Epithelial cell of esophagus (primary cell): ENCODE data around the gene SST.

Source experiments
- DNase-seq: peaks from one replicate; pipeline ENCODE4 v3.0.0; 2010; ENCODE audit warnings: low read depth
- H3K4me3 ChIP-seq: 2 replicates; pipeline ENCODE4 v1.5.1; 2011; ENCODE audit warnings: mild to moderate bottlenecking, low read length, control low read depth
- CTCF ChIP-seq: IDR thresholded peaks from 2 replicates; pipeline ENCODE4 v1.5.1; 2011; ENCODE audit warnings: low read depth, mild to moderate bottlenecking, low read length, control low read depth, inconsistent platforms; ENCODE audit not compliant: insufficient read depth; ENCODE audit errors: missing control alignments

SST gene

GRCh38 chr3:187698499-187699399 lies 28.6 kb upstream of the SST start:
- no peak for DNase-seq
- no peak overlapping the region for H3K4me3 ChIP-seq
- TF ChIP-seq CTCF, result no peak

- H3K4me3 ChIP-seq, result no peak overlapping the region
- DNase-seq, result no peak
- no peak for TF ChIP-seq CTCF
These were observed 25.8 kb upstream of the SST start for GRCh38 chr3:187696021-187696420.

- no peak for DNase-seq
- TF ChIP-seq CTCF, result no peak
These were observed 25.3 kb upstream of the SST start for GRCh38 chr3:187695449-187695848.

GRCh38 chr3:187694801-187695200 lies 24.6 kb upstream of the SST start:
- TF ChIP-seq CTCF, result no peak
- H3K4me3 ChIP-seq, result no peak overlapping the region
- no peak for DNase-seq

More at GRCh38 chr3:187695449-187695848, 25.3 kb upstream of the SST start:
- H3K4me3 ChIP-seq, result no peak overlapping the region

- no peak for TF ChIP-seq CTCF
- no peak for DNase-seq
These were observed 23.2 kb upstream of the SST start for GRCh38 chr3:187693431-187693830.

GRCh38 chr3:187689984-187690383 lies 19.8 kb upstream of the SST start:
- DNase-seq, result no peak
- H3K4me3 ChIP-seq, result no peak overlapping the region
- TF ChIP-seq CTCF, result no peak

More at GRCh38 chr3:187693431-187693830, 23.2 kb upstream of the SST start:
- no peak overlapping the region for H3K4me3 ChIP-seq
